Gastroesophageal sphincter (tissue), 3 donors: ENCODE data around the gene BAIAP3.

Experiments
- CTCF ChIP-seq, 4 experiments: fragments of 200-600 bp in 2 of 4; fragments of 450-650 bp in 2 of 4; sonication (generic) in 1 of 4; IDR thresholded peaks; one replicate each; pipeline ENCODE4 v1.5.1; 2017 to 2019; ENCODE audit warnings: antibody characterized with exemption in 4 of 4, mild to moderate bottlenecking in 2 of 4, moderate library complexity in 2 of 4
- POLR2A ChIP-seq, 2 donors: fragments of 450-650 bp; IDR thresholded peaks; one replicate each; pipeline ENCODE4 v1.6.1; 2017; ENCODE audit warnings: antibody characterized with exemption in 2 of 2, mild to moderate bottlenecking in 2 of 2, moderate library complexity in 1 of 2
- POLR2AphosphoS5 ChIP-seq: sonication (generic); formaldehyde crosslinking; IDR thresholded peaks from one replicate; pipeline ENCODE4 v1.6.1; 2017; ENCODE audit warnings: antibody characterized with exemption

GRCh38 chr16:1341495-1342420, 8.3 kb downstream of the BAIAP3 start:
- TF ChIP-seq POLR2A (IDR thresholded peaks at IDR 0.05) (no peak), CTCF (IDR thresholded peaks at IDR 0.05) (no peak), POLR2AphosphoS5 (no peak)
